ENCODE results near the gene ATP2A3.

- no peak for TF ChIP-seq CTCF (IDR thresholded peaks at IDR 0.05)
- no peak for TF ChIP-seq POLR2A (IDR thresholded peaks at IDR 0.05)
These were observed 41.3 kb upstream of the ATP2A3 start for GRCh38 chr17:4005296-4006164.

Measured in body of pancreas (tissue), 4 donors.